Bronchial epithelial cell (primary cell): ENCODE data around the gene AGBL1. TPM values are rescaled to one million over a fixed set of nuclear protein-coding genes. Genes with fewer than 3 reads are reported as not detected.
A peak's percentile ranks its signal among the peaks of the same experiment; 100 is the strongest.

Source experiments
- DNase-seq: peaks from one replicate; pipeline ENCODE4 v3.0.0-alpha.2; 2010; ENCODE audit warnings: low read depth
- FAIRE-seq: peaks from 2 replicates; lab custom pipeline; 2011; peaks lifted over from hg19 to GRCh38; lab: Jason Lieb, UNC
- H3K27me3 ChIP-seq: 2 replicates; pipeline ENCODE4 v1.5.1; 2011; ENCODE audit warnings: low read length; ENCODE audit not compliant: control insufficient read depth, insufficient read depth
- H3K36me3 ChIP-seq: 2 replicates; pipeline ENCODE4 v1.5.1; 2011; ENCODE audit warnings: low read length; ENCODE audit not compliant: control insufficient read depth, insufficient read depth
- H3K4me3 ChIP-seq: 2 replicates; pipeline ENCODE4 v1.5.1; 2011; ENCODE audit warnings: mild to moderate bottlenecking, low read depth, low read length, control low read depth
- total RNA-seq: library from RNA; depleted of rRNA; stranded (reverse); fragments of >200 nt; gene quantifications from 2 replicates; pipeline ENCODE4 v1.2.1, GENCODE V29; 2014
- TF ChIP-seq, protein P1 (sequence below): IDR thresholded peaks from 2 replicates; pipeline ENCODE4 v1.5.1; 2011; ENCODE audit warnings: mild to moderate bottlenecking, moderate library complexity, low read length, control low read depth, inconsistent platforms; ENCODE audit not compliant: insufficient read depth, severe bottlenecking

AGBL1 gene
- total RNA-seq, 1 donor from 2014 or later, result not detected

DNA sequence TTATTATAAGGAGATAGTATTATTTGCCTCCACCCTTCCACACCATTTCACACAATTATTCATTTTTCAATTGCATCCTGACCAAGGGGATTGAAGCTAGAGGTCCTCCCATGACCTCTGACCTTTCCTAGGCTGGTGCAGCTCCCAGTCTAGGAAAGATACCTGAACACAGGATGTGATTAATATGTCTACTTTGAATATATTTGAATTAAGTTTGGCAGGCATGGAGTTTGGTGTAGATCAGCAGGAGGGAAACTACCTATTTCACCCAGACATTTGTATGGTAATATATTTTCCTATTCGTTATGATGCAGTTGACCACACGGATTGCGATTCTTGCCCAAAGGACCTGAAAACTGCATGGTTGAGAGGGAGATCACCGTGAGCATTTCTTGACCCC, 596.3 kb downstream of the AGBL1 start:
- no peak for FAIRE-seq
- TF ChIP-seq, protein P1, sequence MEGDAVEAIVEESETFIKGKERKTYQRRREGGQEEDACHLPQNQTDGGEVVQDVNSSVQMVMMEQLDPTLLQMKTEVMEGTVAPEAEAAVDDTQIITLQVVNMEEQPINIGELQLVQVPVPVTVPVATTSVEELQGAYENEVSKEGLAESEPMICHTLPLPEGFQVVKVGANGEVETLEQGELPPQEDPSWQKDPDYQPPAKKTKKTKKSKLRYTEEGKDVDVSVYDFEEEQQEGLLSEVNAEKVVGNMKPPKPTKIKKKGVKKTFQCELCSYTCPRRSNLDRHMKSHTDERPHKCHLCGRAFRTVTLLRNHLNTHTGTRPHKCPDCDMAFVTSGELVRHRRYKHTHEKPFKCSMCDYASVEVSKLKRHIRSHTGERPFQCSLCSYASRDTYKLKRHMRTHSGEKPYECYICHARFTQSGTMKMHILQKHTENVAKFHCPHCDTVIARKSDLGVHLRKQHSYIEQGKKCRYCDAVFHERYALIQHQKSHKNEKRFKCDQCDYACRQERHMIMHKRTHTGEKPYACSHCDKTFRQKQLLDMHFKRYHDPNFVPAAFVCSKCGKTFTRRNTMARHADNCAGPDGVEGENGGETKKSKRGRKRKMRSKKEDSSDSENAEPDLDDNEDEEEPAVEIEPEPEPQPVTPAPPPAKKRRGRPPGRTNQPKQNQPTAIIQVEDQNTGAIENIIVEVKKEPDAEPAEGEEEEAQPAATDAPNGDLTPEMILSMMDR, result no peak
- peaks cover 1% of the 10 kb centered on the region for H3K27me3 ChIP-seq
- no peak for DNase-seq
- no peak overlapping the region for H3K4me3 ChIP-seq
- no peaks in the 10 kb centered on the region for H3K36me3 ChIP-seq

DNA sequence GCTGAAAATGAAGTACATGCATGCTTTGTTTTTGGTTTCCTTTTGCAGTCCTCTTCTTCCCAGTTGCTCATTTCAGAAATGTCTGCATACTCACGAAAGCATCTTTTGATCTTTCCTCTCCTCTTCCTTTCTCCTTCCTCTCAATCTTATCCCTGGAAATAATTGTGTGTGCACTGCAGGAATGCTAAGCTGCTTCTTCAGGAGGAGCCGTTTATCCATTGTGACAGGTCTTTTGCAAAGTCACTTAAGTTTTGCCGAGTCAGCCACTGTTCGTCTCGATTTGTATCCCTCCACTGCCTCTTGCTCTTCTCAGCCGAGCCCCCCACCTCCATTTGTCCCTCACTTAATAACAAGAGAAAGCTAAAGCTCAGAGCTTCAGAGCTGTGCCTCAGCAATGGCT, 597.6 kb downstream of the AGBL1 start:
- H3K36me3 ChIP-seq, result no peaks in the 10 kb centered on the region
- H3K4me3 ChIP-seq, result no peak overlapping the region
- DNase-seq, result no peak
- peak; percentile 40 for FAIRE-seq
- peaks cover 1% of the 10 kb centered on the region for H3K27me3 ChIP-seq
- TF ChIP-seq, protein P1, result no peak

DNA sequence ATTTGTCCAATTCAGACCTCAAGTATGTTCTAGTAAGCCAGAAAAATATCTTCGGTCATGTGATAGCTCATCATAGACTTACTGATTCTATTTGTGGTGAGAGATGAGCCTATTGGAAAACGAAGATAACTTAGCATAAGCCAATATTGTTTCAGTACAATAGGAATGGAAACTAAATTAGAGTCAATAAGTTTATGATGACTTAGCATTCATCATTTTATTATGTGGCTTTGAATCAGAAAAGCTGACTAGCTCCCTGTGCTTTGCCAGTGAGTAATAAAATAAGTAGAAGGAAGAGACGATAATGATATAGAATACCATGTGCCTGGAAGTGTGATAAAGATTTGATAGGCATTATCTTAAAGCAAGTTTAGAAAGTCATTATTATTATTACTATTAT, 605.6 kb downstream of the AGBL1 start:
- Histone ChIP-seq H3K4me3 (no peak overlapping the region), H3K27me3 (no peaks in the 10 kb centered on the region), H3K36me3 (no peaks in the 10 kb centered on the region)
- no peak for FAIRE-seq
- TF ChIP-seq, protein P1, result no peak
- DNase-seq, result no peak

- Histone ChIP-seq H3K4me3 (no peak overlapping the region), H3K27me3 (no peaks in the 10 kb centered on the region), H3K36me3 (no peaks in the 10 kb centered on the region)
- DNase-seq, result no peak
- TF ChIP-seq, protein P1, result no peak
- FAIRE-seq, result no peak
These were observed 609.3 kb downstream of the AGBL1 start for GRCh38 chr15:86689006-86689405.

- FAIRE-seq (no peak), DNase-seq (peak; percentile 17)
- H3K27me3 ChIP-seq, result no peaks in the 10 kb centered on the region
- H3K4me3 ChIP-seq, result no peak overlapping the region
- TF ChIP-seq, protein P1, result no peak
- no peaks in the 10 kb centered on the region for H3K36me3 ChIP-seq
These were observed 610.9 kb downstream of the AGBL1 start for GRCh38 chr15:86690566-86690965.

DNA sequence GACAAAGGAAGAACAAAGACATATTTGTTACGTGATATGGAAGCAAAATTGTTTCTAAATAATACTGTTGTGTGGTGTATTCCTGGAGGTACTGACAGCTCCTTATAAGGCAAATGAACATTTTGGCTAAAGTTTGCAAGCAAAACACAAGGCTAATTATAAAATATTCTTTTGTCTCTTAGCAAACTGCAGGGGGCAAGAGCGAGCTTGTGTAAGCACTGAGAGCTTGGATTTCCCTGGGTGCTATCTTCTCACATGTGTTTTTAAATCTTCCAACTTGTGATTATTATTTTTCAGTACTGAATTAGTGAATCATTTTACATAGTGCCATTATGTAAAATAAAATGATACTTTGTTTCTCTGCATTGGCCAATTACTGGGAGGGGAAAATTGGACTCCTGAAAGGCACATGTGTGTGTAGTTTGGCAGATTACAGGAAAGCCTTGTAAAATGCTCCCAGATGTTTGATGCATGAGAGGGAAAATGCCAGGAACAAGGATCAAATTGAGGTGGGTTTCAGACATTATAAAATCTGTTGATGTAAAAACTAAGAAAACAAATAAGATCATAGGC, 611.5 kb downstream of the AGBL1 start:
- DNase-seq (no peak), FAIRE-seq (no peak)
- Histone ChIP-seq H3K27me3 (no peaks in the 10 kb centered on the region), H3K36me3 (no peaks in the 10 kb centered on the region), H3K4me3 (no peak overlapping the region)
- TF ChIP-seq, protein P1, result peak; percentile 5
